Suprapubic skin (tissue), 4 donors: Measurements from ENCODE around the gene CEP63. TPM values are rescaled to one million over a fixed set of nuclear protein-coding genes. Genes with fewer than 3 reads are reported as not detected.

ENCODE experiments used
- DNase-seq, 2 donors: peaks; one replicate each; pipeline ENCODE4 v3.0.0-alpha.2; 2019; ENCODE audit warnings: low spot score in 2 of 2
- H3K27ac ChIP-seq: fragments of 200-600 bp; sonication (generic); one replicate; pipeline ENCODE4 v1.5.1; 2019
- H3K27me3 ChIP-seq: fragments of 200-600 bp; sonication (generic); one replicate; pipeline ENCODE4 v1.5.1; 2019
- H3K36me3 ChIP-seq: fragments of 200-600 bp; sonication (generic); one replicate; pipeline ENCODE4 v1.5.1; 2019
- H3K4me1 ChIP-seq: fragments of 200-600 bp; sonication (generic); one replicate; pipeline ENCODE4 v1.5.1; 2019
- H3K4me3 ChIP-seq: fragments of 200-600 bp; sonication (generic); one replicate; pipeline ENCODE4 v1.5.1; 2019; ENCODE audit warnings: mild to moderate bottlenecking
- H3K9me3 ChIP-seq: fragments of 200-600 bp; sonication (generic); one replicate; pipeline ENCODE4 v1.5.1; 2019
- CTCF ChIP-seq, 2 donors: fragments of 200-600 bp in 1 of 2; fragments of 450-650 bp in 1 of 2; sonication (generic) in 1 of 2; IDR thresholded peaks; one replicate each; pipeline ENCODE4 v1.5.1; 2016 to 2019; ENCODE audit warnings: antibody characterized with exemption in 2 of 2, mild to moderate bottlenecking in 1 of 2, moderate library complexity in 1 of 2
- EP300 ChIP-seq: sonication (generic); formaldehyde crosslinking; IDR thresholded peaks from one replicate; pipeline ENCODE4 v1.6.1; 2017; ENCODE audit warnings: antibody characterized with exemption
- POLR2A ChIP-seq, 2 donors: fragments of 450-650 bp; IDR thresholded peaks; one replicate each; pipeline ENCODE4 v1.6.1; 2017; ENCODE audit warnings: antibody characterized with exemption in 2 of 2, mild to moderate bottlenecking in 2 of 2, moderate library complexity in 2 of 2
- POLR2AphosphoS5 ChIP-seq, 3 donors: sonication (generic); formaldehyde crosslinking; IDR thresholded peaks; one replicate each; pipeline ENCODE4 v1.6.1; 2017; ENCODE audit warnings: antibody characterized with exemption in 3 of 3
- WGBS: methylation state at CpG from one replicate; pipeline ENCODE4 v1.1.5; 2018; 5-methylcytosine and 5-hydroxymethylcytosine counted together
- total RNA-seq, 4 donors: library from RNA; depleted of rRNA; stranded (reverse); fragments of >200 nt; gene quantifications; one replicate each; pipeline ENCODE4 v1.1.0, GENCODE V29; 2016

CEP63 gene
- total RNA-seq, 4 donors from 2014 or later: 14.1 to 20.8 (median 16.5) TPM

GRCh38 chr3:134511500-134511899, 25.6 kb downstream of the CEP63 start:
- Histone ChIP-seq H3K9me3 (no peaks in the 10 kb centered on the region), H3K27me3 (no peaks in the 10 kb centered on the region), H3K27ac (no peak overlapping the region), H3K4me1 (no peaks in the 10 kb centered on the region), H3K4me3 (no peak overlapping the region), H3K36me3 (peaks cover 13% of the 10 kb centered on the region)
- no peak for DNase-seq
- WGBS: 89% methylated on average over 2 of the region's 2 CpGs
- TF ChIP-seq CTCF (IDR thresholded peaks at IDR 0.05) (no peak), EP300 (no peak), POLR2A (IDR thresholded peaks at IDR 0.05) (no peak), POLR2AphosphoS5 (IDR thresholded peaks at IDR 0.05) (no peak)

- DNase-seq: no peak
- Histone ChIP-seq H3K4me3 (no peak overlapping the region), H3K27ac (no peak overlapping the region), H3K4me1 (no peaks in the 10 kb centered on the region), H3K36me3 (peaks cover 4% of the 10 kb centered on the region), H3K9me3 (peaks cover 5% of the 10 kb centered on the region), H3K27me3 (no peaks in the 10 kb centered on the region)
- TF ChIP-seq CTCF (IDR thresholded peaks at IDR 0.05): no peak
- TF ChIP-seq POLR2AphosphoS5 (IDR thresholded peaks at IDR 0.05): no peak
- TF ChIP-seq POLR2A (IDR thresholded peaks at IDR 0.05): no peak
- no peak for TF ChIP-seq EP300
- 77% methylated on average over 3 of the region's 3 CpGs for WGBS
Measured at GRCh38 chr3:134516905-134517304, 31.0 kb downstream of the CEP63 start.

- no peak for DNase-seq
Measured at GRCh38 chr3:134517791-134518190, 31.9 kb downstream of the CEP63 start.

GRCh38 chr3:134522541-134522940, 36.7 kb downstream of the CEP63 start:
- Histone ChIP-seq H3K9me3 (peaks cover 36% of the 10 kb centered on the region), H3K4me1 (no peaks in the 10 kb centered on the region), H3K36me3 (peaks cover 4% of the 10 kb centered on the region), H3K4me3 (no peak overlapping the region), H3K27me3 (no peaks in the 10 kb centered on the region), H3K27ac (no peak overlapping the region)
- no peak for DNase-seq
- TF ChIP-seq CTCF (IDR thresholded peaks at IDR 0.05) (no peak), EP300 (no peak), POLR2A (IDR thresholded peaks at IDR 0.05) (no peak), POLR2AphosphoS5 (IDR thresholded peaks at IDR 0.05) (no peak)
- 97% methylated on average over 6 of the region's 6 CpGs for WGBS

More at GRCh38 chr3:134517791-134518190, 31.9 kb downstream of the CEP63 start:
- no peaks in the 10 kb centered on the region for H3K4me1 ChIP-seq
- H3K4me3 ChIP-seq: no peak overlapping the region
- peaks cover 9% of the 10 kb centered on the region for H3K9me3 ChIP-seq
- TF ChIP-seq POLR2AphosphoS5 (IDR thresholded peaks at IDR 0.05) (no peak), EP300 (no peak), CTCF (IDR thresholded peaks at IDR 0.05) (no peak), POLR2A (IDR thresholded peaks at IDR 0.05) (no peak)
- no peak overlapping the region for H3K27ac ChIP-seq
- H3K27me3 ChIP-seq: no peaks in the 10 kb centered on the region
- peaks cover 4% of the 10 kb centered on the region for H3K36me3 ChIP-seq

- no peaks in the 10 kb centered on the region for H3K27me3 ChIP-seq
- no peak overlapping the region for H3K27ac ChIP-seq
- no peaks in the 10 kb centered on the region for H3K36me3 ChIP-seq
- no peak for DNase-seq
- H3K9me3 ChIP-seq: peaks cover 31% of the 10 kb centered on the region
- H3K4me3 ChIP-seq: no peak overlapping the region
- H3K4me1 ChIP-seq: no peaks in the 10 kb centered on the region
- no peak for TF ChIP-seq CTCF (IDR thresholded peaks at IDR 0.05)
- TF ChIP-seq EP300: no peak
- TF ChIP-seq POLR2A (IDR thresholded peaks at IDR 0.05): no peak
- no peak for TF ChIP-seq POLR2AphosphoS5 (IDR thresholded peaks at IDR 0.05)
Measured at GRCh38 chr3:134525293-134525692, 39.4 kb downstream of the CEP63 start.
